Measurements from ENCODE around the gene SHTN1. TPM values are rescaled to one million over a fixed set of nuclear protein-coding genes. Genes with fewer than 3 reads are reported as not detected.

The SHTN1 gene
- total and polyA plus RNA-seq, 10 of the 15 experiments (the other 5 are each of a cell fraction or from before 2014, with no cell fraction given), result 0.79 to 4.0 (median 2.0) TPM

- no peak for TF ChIP-seq ZBTB4 (CRISPR knock-in tag; IDR thresholded peaks at IDR 0.05)
- TF ChIP-seq ZNF207 (IDR thresholded peaks at IDR 0.05; ENCODE audit: borderline replicate concordance), result no peak
- no peak for TF ChIP-seq HDAC6 (IDR thresholded peaks at IDR 0.05; ENCODE audit: unreplicated experiment)
These were observed 168.9 kb downstream of the SHTN1 start (continued) for GRCh38 chr10:116836083-116836482.

GRCh38 chr10:116835658-116836057 lies 169.3 kb downstream of the SHTN1 start:
- ATAC-seq (no peak), FAIRE-seq (no peak), DNase-seq (ENCODE audit: low read depth, low spot score) (no peak)
- H3K79me2 ChIP-seq (ENCODE audit: control insufficient read depth, insufficient read depth, low read length), result no peaks in the 10 kb centered on the region
- H3K9me3 ChIP-seq (replicated peaks; ENCODE audit: control insufficient read depth, insufficient read depth, low read length), result no peaks in the 10 kb centered on the region
- no peak overlapping the region for H3K27ac ChIP-seq (ENCODE audit: control insufficient read depth, insufficient read depth)
- no peaks in the 10 kb centered on the region; a peak in 1 of 4 replicates for H3K27me3 ChIP-seq (replicated peaks in 1 of 2; ENCODE audit: control insufficient read depth in 2 of 2, insufficient read depth in 2 of 2, low read length in 1 of 2)
- 75% methylated on average over 7 of the region's 7 CpGs for whole genome bisulfite sequencing (ENCODE audit: insufficient coverage, insufficient replicate concordance, low lambda C conversion rate, missing lambda C conversion rate)
- intact Hi-C loops (cut with micrococcal nuclease; ENCODE audit: unreplicated experiment), result no loop called here
- H3K4me2 ChIP-seq (ENCODE audit: control insufficient read depth, insufficient read depth), result no peak overlapping the region
- in situ Hi-C loops (cut with MboI), result no loop called here
- no peak overlapping the region for H3K9ac ChIP-seq (ENCODE audit: control insufficient read depth, insufficient read depth, low read length)
- H3K36me3 ChIP-seq (ENCODE audit: control insufficient read depth in 2 of 2, insufficient read depth in 2 of 2, low read length in 1 of 2), result no peaks in the 10 kb centered on the region
- H4K20me1 ChIP-seq (ENCODE audit: control insufficient read depth, insufficient read depth), result no peaks in the 10 kb centered on the region
- no peak overlapping the region for H3K4me3 ChIP-seq
- TF ChIP-seq FOS (IDR thresholded peaks at IDR 0.05; ENCODE audit: borderline replicate concordance, extremely low read depth, insufficient read length), result no peak
- TF ChIP-seq TCF7 (IDR thresholded peaks at IDR 0.05; ENCODE audit: borderline replicate concordance), result no peak
- TF ChIP-seq PAX8 (IDR thresholded peaks at IDR 0.05), result no peak
- ChIA-PET CTCF (interaction anchor here (0.6 to 1.5 kb wide), 2 partner anchors 41 to 339 kb away, joined by 3 to 7 read pairs; no protein-coding TSS in a partner anchor), SMC1A (ENCODE audit: uncharacterized antibody, unreplicated experiment) (interaction anchor here (1.7 to 4.1 kb wide), 2 partner anchors 12 to 339 kb away, joined by 4 to 18 read pairs; no protein-coding TSS in a partner anchor), POLR2A (interaction anchor here (0.9 kb wide), 1 partner anchor 12 kb away, joined by 3 read pairs; no protein-coding TSS in a partner anchor), RAD21 (ENCODE audit: unreplicated experiment) (interaction anchor here (0.7 to 1.4 kb wide), 2 partner anchors 9 to 339 kb away, joined by 3 read pairs; no protein-coding TSS in a partner anchor)
- H2AFZ ChIP-seq (ENCODE audit: control insufficient read depth, low read depth, low read length), result no peak overlapping the region
- no TSS peak for BruUV-seq (replicated peaks)
- H3K4me1 ChIP-seq (ENCODE audit: control insufficient read depth, insufficient read depth, low read length), result no peaks in the 10 kb centered on the region

Data from GM12878 (cell line).